HCT116 (cell line): ENCODE data around the gene BICD1.

Source experiments
- CEBPB ChIP-seq: IDR thresholded peaks from 2 replicates; pipeline ENCODE4 v1.6.1; 2012; ENCODE audit warnings: low read depth
- CTCF ChIP-seq, 3 experiments: fragments of 200-600 bp in 1 of 3; sonication (generic) in 1 of 3; IDR thresholded peaks in 2 of 3; conservative IDR thresholded peaks in 1 of 3; 2 replicates each; pipeline ENCODE4 v1.5.1; 2012 to 2017; ENCODE audit warnings: low read depth in 2 of 3, low read length in 2 of 3, antibody characterized with exemption in 1 of 3, borderline replicate concordance in 1 of 3, control low read depth in 1 of 3, mild to moderate bottlenecking in 1 of 3, mixed read lengths in 1 of 3, mixed run types in 1 of 3, moderate library complexity in 1 of 3; ENCODE audit not compliant: insufficient read depth in 1 of 3
- EGR1 ChIP-seq: IDR thresholded peaks from 2 replicates; pipeline ENCODE4 v1.6.1; 2012; ENCODE audit warnings: low read depth
- ELF1 ChIP-seq: IDR thresholded peaks from 2 replicates; pipeline ENCODE4 v1.6.1; 2012; ENCODE audit warnings: low read depth, borderline replicate concordance
- EZH2 ChIP-seq: fragments of 200-600 bp; sonication (generic); IDR thresholded peaks from 2 replicates; pipeline ENCODE4 v1.6.1; 2017; ENCODE audit warnings: antibody characterized with exemption, mixed run types
- EZH2phosphoT487 ChIP-seq: fragments of 200-600 bp; IDR thresholded peaks from 2 replicates; pipeline ENCODE4 v1.6.1; 2018; ENCODE audit warnings: antibody characterized with exemption, borderline replicate concordance
- JUND ChIP-seq: IDR thresholded peaks from 2 replicates; pipeline ENCODE4 v1.6.1; 2012
- POLR2AphosphoS5 ChIP-seq: IDR thresholded peaks from 2 replicates; pipeline ENCODE4 v1.6.1; 2011; ENCODE audit warnings: mild to moderate bottlenecking, low read depth, low read length, moderate library complexity
- RAD21 ChIP-seq: IDR thresholded peaks from 2 replicates; pipeline ENCODE4 v1.6.1; 2012; ENCODE audit warnings: low read depth, mild to moderate bottlenecking
- REST ChIP-seq: IDR thresholded peaks from 2 replicates; pipeline ENCODE4 v1.6.1; 2012; ENCODE audit warnings: low read depth
- SP1 ChIP-seq: IDR thresholded peaks from 2 replicates; pipeline ENCODE4 v1.6.1; 2012; ENCODE audit warnings: low read depth
- SRF ChIP-seq: IDR thresholded peaks from 2 replicates; pipeline ENCODE4 v1.6.1; 2012; ENCODE audit warnings: low read depth
- ZNF274 ChIP-seq: fragments of 200-500 bp; sonication (Bioruptor generic); IDR thresholded peaks from 2 replicates; pipeline ENCODE4 v1.6.1; 2014; ENCODE audit warnings: mild to moderate bottlenecking, low read depth, low read length, inconsistent platforms
- TF ChIP-seq, protein P1 (sequence below): IDR thresholded peaks from 2 replicates; pipeline ENCODE4 v1.6.1; 2012

DNA sequence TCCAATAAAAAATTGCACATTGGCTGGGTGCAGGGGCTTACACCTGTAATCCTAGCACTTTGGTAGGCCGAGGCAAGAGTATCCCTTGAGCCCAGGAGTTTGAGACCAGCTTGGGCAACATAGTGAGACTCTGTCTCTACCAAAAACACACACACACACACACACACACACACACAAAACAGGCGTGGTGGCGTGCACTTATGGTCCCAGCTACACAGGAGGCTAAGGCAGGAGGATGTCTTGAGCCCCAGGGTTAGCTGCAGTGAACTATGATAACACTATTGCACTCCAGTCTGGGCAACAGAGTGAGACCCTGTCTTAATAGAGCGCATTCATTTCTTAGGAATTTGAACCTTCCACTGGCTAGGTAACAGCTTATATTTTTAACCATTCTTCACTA is 42.9 kb upstream of the BICD1 start:
- TF ChIP-seq CTCF (IDR thresholded peaks at IDR 0.05 in 2 of 3, conservative IDR thresholded peaks at IDR 0.05 in 1 of 3; ENCODE audit: borderline replicate concordance in 1 of 3, insufficient read depth in 1 of 3, low read depth in 2 of 3, low read length in 2 of 3) (no peak), EZH2phosphoT487 (no peak), RAD21 (no peak), CEBPB (no peak), POLR2AphosphoS5 (no peak), EZH2 (no peak), SP1 (no peak), REST (no peak), ZNF274 (no peak), EGR1 (no peak), ELF1 (no peak), JUND (no peak), SRF (no peak)
- TF ChIP-seq, protein P1, sequence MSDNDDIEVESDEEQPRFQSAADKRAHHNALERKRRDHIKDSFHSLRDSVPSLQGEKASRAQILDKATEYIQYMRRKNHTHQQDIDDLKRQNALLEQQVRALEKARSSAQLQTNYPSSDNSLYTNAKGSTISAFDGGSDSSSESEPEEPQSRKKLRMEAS = no peak
